Stomach smooth muscle (tissue), 2 donors: ENCODE measurements around the gene OGA.

Source experiments
- H3K27ac ChIP-seq: one replicate; pipeline ENCODE4 v1.7.0; 2013; ENCODE audit warnings: mild to moderate bottlenecking, low read length, inconsistent platforms
- H3K27me3 ChIP-seq, 2 donors: one replicate each; pipeline ENCODE4 v1.7.0; 2013; ENCODE audit warnings: low read length in 2 of 2; ENCODE audit not compliant: insufficient read depth in 2 of 2, control insufficient read depth in 1 of 2
- H3K36me3 ChIP-seq, 2 donors: one replicate each; pipeline ENCODE4 v1.7.0; 2013; ENCODE audit warnings: low read length in 2 of 2; ENCODE audit not compliant: control insufficient read depth in 2 of 2, insufficient read depth in 2 of 2
- H3K4me1 ChIP-seq: one replicate; pipeline ENCODE4 v1.7.0; 2013; ENCODE audit warnings: low read length; ENCODE audit not compliant: control insufficient read depth, insufficient read depth
- H3K4me3 ChIP-seq, 2 donors: one replicate each; pipeline ENCODE4 v1.7.0; 2013; ENCODE audit warnings: low read length in 2 of 2
- H3K9ac ChIP-seq, 2 donors: one replicate each; pipeline ENCODE4 v1.7.0; 2013; ENCODE audit warnings: low read length in 2 of 2, mild to moderate bottlenecking in 1 of 2
- H3K9me3 ChIP-seq, 2 donors: one replicate each; pipeline ENCODE4 v1.7.0; 2013; ENCODE audit warnings: low read length in 2 of 2; ENCODE audit not compliant: control insufficient read depth in 2 of 2
- donor health status: healthy.
- donor health status: Pancreatic carcinoma.

Gene OGA

GRCh38 chr10:101745074-101745696 is 73.1 kb downstream of the OGA start:
- H3K27me3 ChIP-seq, result peaks cover 0 to 5% of the 10 kb centered on the region in 2 donors

GRCh38 chr10:101744267-101744666 is 74.0 kb downstream of the OGA start:
- no peak overlapping the region for H3K4me3 ChIP-seq

More at GRCh38 chr10:101745074-101745696, 73.1 kb downstream of the OGA start:
- H3K4me3 ChIP-seq, result no peak overlapping the region
- no peak overlapping the region for H3K27ac ChIP-seq
- no peak overlapping the region for H3K9ac ChIP-seq
- H3K9me3 ChIP-seq, result no peaks in the 10 kb centered on the region
- H3K36me3 ChIP-seq, result no peaks in the 10 kb centered on the region
- H3K4me1 ChIP-seq, result no peaks in the 10 kb centered on the region

GRCh38 chr10:101741938-101742337 is 76.3 kb downstream of the OGA start:
- no peak overlapping the region for H3K27ac ChIP-seq
- no peaks in the 10 kb centered on the region for H3K36me3 ChIP-seq
- H3K27me3 ChIP-seq, result peaks cover 0 to 10% of the 10 kb centered on the region in 2 donors
- H3K9me3 ChIP-seq, result no peaks in the 10 kb centered on the region
- no peak overlapping the region for H3K9ac ChIP-seq
- no peaks in the 10 kb centered on the region for H3K4me1 ChIP-seq
- H3K4me3 ChIP-seq, result no peak overlapping the region

More at GRCh38 chr10:101744267-101744666, 74.0 kb downstream of the OGA start:
- Histone ChIP-seq H3K36me3 (no peaks in the 10 kb centered on the region), H3K4me1 (no peaks in the 10 kb centered on the region), H3K27me3 (peaks cover 0 to 6% of the 10 kb centered on the region in 2 donors), H3K9me3 (no peaks in the 10 kb centered on the region), H3K27ac (no peak overlapping the region), H3K9ac (no peak overlapping the region)

- H3K9ac ChIP-seq, result no peak overlapping the region
- no peaks in the 10 kb centered on the region for H3K4me1 ChIP-seq
- H3K36me3 ChIP-seq, result no peaks in the 10 kb centered on the region
- peaks cover 2 to 14% of the 10 kb centered on the region in 2 donors for H3K27me3 ChIP-seq
- H3K9me3 ChIP-seq, result no peaks in the 10 kb centered on the region
- H3K4me3 ChIP-seq, result no peak overlapping the region
- no peak overlapping the region for H3K27ac ChIP-seq
Observed at GRCh38 chr10:101736666-101737065, 81.6 kb downstream of the OGA start.
